Prostate gland (tissue), 2 donors: Measurements from ENCODE around the gene GADL1.

ENCODE experiments used
- POLR2AphosphoS5 ChIP-seq: sonication (generic); formaldehyde crosslinking; IDR thresholded peaks from one replicate; pipeline ENCODE4 v1.6.1; 2017; ENCODE audit warnings: antibody characterized with exemption
- TF ChIP-seq, protein P1 (sequence below), 4 experiments: fragments of 200-600 bp in 2 of 4; fragments of 450-650 bp in 2 of 4; sonication (generic) in 2 of 4; IDR thresholded peaks; 1 replicate in 3 of 4; 2 replicates in 1 of 4; pipeline ENCODE4 v1.5.1; 2016 to 2019; ENCODE audit warnings: antibody characterized with exemption in 4 of 4, mild to moderate bottlenecking in 2 of 4, moderate library complexity in 2 of 4

DNA sequence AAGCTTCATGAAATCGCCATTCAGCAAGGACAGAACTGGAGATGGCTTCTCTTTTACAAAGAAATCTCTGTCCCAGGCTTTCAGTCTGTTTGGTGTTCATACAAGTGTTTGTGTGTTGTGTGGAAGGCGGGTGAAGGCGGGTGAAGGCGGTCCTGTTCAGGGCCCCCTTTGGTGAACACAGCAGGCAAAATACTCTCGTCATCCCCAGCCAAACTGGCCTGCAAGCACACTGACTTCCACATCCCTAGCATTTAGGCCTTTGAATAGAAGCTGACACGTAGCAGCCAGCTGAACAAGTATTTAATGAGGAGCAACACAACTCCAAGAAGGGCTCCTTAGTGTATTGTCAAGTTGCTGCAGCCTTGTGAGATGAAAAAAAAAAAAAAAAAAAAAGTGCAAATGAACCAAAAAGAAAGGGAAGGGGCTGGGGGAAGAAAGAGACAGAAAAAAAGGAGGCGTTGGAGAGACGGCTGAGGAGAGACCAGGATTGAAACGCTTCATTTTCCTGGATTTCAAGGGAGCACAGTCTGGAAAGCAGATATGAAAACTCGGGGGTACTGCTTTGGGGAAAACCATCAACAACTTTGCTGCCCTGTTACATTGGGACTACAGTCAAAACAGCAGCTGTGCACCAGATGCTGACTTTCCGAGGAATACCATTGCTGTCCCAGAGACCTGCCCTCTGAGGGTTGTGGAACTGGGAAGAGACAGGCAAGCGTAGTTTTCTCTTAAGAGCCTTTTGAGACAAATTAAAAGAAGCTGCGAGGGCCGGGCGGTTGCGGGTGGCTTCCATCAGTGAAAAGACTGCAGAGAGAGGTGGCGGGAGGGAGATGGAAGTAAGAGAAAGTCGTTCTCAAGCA is 213.4 kb downstream of the GADL1 start:
- TF ChIP-seq, protein P1, sequence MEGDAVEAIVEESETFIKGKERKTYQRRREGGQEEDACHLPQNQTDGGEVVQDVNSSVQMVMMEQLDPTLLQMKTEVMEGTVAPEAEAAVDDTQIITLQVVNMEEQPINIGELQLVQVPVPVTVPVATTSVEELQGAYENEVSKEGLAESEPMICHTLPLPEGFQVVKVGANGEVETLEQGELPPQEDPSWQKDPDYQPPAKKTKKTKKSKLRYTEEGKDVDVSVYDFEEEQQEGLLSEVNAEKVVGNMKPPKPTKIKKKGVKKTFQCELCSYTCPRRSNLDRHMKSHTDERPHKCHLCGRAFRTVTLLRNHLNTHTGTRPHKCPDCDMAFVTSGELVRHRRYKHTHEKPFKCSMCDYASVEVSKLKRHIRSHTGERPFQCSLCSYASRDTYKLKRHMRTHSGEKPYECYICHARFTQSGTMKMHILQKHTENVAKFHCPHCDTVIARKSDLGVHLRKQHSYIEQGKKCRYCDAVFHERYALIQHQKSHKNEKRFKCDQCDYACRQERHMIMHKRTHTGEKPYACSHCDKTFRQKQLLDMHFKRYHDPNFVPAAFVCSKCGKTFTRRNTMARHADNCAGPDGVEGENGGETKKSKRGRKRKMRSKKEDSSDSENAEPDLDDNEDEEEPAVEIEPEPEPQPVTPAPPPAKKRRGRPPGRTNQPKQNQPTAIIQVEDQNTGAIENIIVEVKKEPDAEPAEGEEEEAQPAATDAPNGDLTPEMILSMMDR (IDR thresholded peaks at IDR 0.05) = no peak
- TF ChIP-seq POLR2AphosphoS5 = no peak
